Spleen (tissue), 11 donors: ENCODE measurements around the gene ANKRD1. TPM values are rescaled to one million over a fixed set of nuclear protein-coding genes. Genes with fewer than 3 reads are reported as not detected.

ENCODE experiments used
- DNase-seq: peaks from one replicate; pipeline ENCODE4 v3.0.0-alpha.2; 2020
- H3K27ac ChIP-seq, 8 donors: fragments of 200-600 bp; sonication (generic) in 7 of 8; 1 replicate in 4 of 8; 2 replicates in 4 of 8; pipeline versions ENCODE4 v1.5.0 to v1.8.0; 2016 to 2021; ENCODE audit warnings: inconsistent platforms in 4 of 8, mild to moderate bottlenecking in 4 of 8, moderate library complexity in 1 of 8
- H3K27me3 ChIP-seq, 7 donors: fragments of 200-600 bp; sonication (generic) in 6 of 7; replicated peaks in 1 of 7; 1 replicate in 4 of 7; 2 replicates in 3 of 7; pipeline versions ENCODE4 v1.5.0 to v1.8.0; 2016 to 2021; ENCODE audit warnings: inconsistent platforms in 3 of 7, mild to moderate bottlenecking in 1 of 7
- H3K36me3 ChIP-seq, 6 donors: fragments of 200-600 bp; sonication (generic) in 5 of 6; 1 replicate in 4 of 6; 2 replicates in 2 of 6; pipeline versions ENCODE4 v1.5.0 to v1.8.0; 2016 to 2021; ENCODE audit warnings: inconsistent platforms in 2 of 6
- H3K4me1 ChIP-seq, 6 donors: fragments of 200-600 bp; sonication (generic) in 5 of 6; 1 replicate in 3 of 6; 2 replicates in 3 of 6; pipeline versions ENCODE4 v1.5.0 to v1.8.0; 2016 to 2021; ENCODE audit warnings: inconsistent platforms in 3 of 6
- H3K4me3 ChIP-seq, 8 donors: fragments of 200-600 bp; sonication (generic) in 7 of 8; 1 replicate in 4 of 8; 2 replicates in 4 of 8; pipeline versions ENCODE4 v1.5.0 to v1.8.0; 2016 to 2021; ENCODE audit warnings: inconsistent platforms in 4 of 8, mild to moderate bottlenecking in 4 of 8, moderate library complexity in 2 of 8
- H3K9me3 ChIP-seq, 8 donors: fragments of 200-600 bp; sonication (generic) in 7 of 8; 1 replicate in 4 of 8; 2 replicates in 4 of 8; pipeline versions ENCODE4 v1.5.0 to v1.8.0; 2016 to 2021; ENCODE audit warnings: inconsistent platforms in 4 of 8
- POLR2A ChIP-seq, 3 donors: fragments of 450-650 bp; IDR thresholded peaks; one replicate each; pipeline ENCODE4 v1.5.1; 2017; ENCODE audit warnings: antibody characterized with exemption in 3 of 3, mild to moderate bottlenecking in 1 of 3
- POLR2AphosphoS5 ChIP-seq, 3 donors: sonication (generic); formaldehyde crosslinking; IDR thresholded peaks; one replicate each; pipeline ENCODE4 v1.5.1; 2017; ENCODE audit warnings: antibody characterized with exemption in 3 of 3
- WGBS, 5 donors: extraction: QIAGEN DNeasy Blood & Tissue Kit in 3 of 5; methylation state at CpG; one replicate each; pipeline versions ENCODE4 v1.1.5 to v1.1.7; 2013 to 2018; 5-methylcytosine and 5-hydroxymethylcytosine counted together
- intact Hi-C: fragments of 100-400 bp; cut with DNase I; formaldehyde crosslinking; loops from one replicate; pipeline ENCODE4 v1.15.0; 2023; ENCODE audit warnings: low total_unique reads
- polyA plus RNA-seq, 3 donors: library from polyadenylated mRNA; stranded (reverse); fragments of 200-250 nt; gene quantifications; one replicate each; pipeline ENCODE4 v1.2.1, GENCODE V29; 2013
- total RNA-seq, 7 donors: library from RNA; depleted of rRNA in 3 of 7; stranded (reverse); fragments of >200 nt in 3 of 7; fragmentation: NEBNext Ultra II Directional in 4 of 7; extraction: Animal tissue kit (Norgen Biotek cat#: 25700) in 4 of 7; gene quantifications; one replicate each; pipeline versions ENCODE4 v1.1.0 to v1.2.1, GENCODE V29; 2016 to 2021
- TF ChIP-seq, protein P1 (sequence below), 11 experiments: fragments of 200-600 bp in 7 of 11; fragments of 450-650 bp in 4 of 11; sonication (generic) in 4 of 11; IDR thresholded peaks in 8 of 11; conservative IDR thresholded peaks in 3 of 11; 1 replicate in 7 of 11; 2 replicates in 4 of 11; pipeline versions ENCODE4 v1.4.0 to v1.8.0; 2016 to 2021; ENCODE audit warnings: antibody characterized with exemption in 11 of 11, inconsistent platforms in 4 of 11, mild to moderate bottlenecking in 1 of 11
- donor health status: healthy with polysubstance abuse.
- donor health status: DM: no; HTN: no; CAD: no; lungs with moderate emphysema.
- donor health status: DM: no; HTN: no; CAD: no.
- donor health status: Bipolar disorder and iron deficiency.
- donor health status: healthy.
- donor health status: DM: no; HTN: no; CAD: no.
- donor health status: DM: yes; HTN: yes; CAD: no.

The ANKRD1 gene
- total and polyA plus RNA-seq, 10 donors = 0.13 to 1.6 (median 0.83) TPM; not detected in 4

DNA sequence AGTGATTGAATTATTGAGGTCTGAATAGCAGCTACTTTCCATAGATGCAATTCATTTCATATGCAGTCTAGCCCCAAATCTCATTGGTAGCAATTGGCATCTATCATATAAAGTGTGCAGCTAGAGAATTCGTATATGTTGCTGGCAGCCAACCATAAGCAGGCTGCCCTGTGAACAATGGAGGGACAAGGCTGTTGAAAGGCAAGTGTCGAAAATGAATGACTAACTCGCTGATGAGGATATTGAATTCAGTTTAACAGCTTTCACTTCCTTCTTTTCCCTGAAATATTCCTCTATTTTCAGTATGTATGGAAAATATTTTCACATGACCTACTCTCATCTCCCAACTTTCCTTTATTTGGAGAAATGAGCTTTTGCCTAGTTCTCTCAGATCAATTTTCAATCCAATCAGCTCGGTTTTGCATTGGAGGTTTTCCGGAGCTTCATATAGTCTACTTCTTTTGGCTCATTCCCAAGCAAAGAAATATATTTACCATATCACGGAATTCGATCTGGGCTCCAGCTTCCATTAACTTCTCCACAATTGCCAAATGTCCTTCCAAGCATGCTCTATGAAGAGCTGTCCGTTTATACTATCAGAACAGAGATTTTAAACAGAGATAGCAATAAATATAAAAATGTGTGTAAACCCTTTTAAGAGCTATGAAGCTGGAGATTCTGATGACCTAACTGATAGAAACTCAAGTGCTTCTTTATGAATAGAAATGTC lies 3.5 kb downstream of the ANKRD1 start:
- H3K27me3 ChIP-seq = no peaks in the 10 kb centered on the region
- H3K36me3 ChIP-seq = no peaks in the 10 kb centered on the region
- TF ChIP-seq POLR2AphosphoS5 (IDR thresholded peaks at IDR 0.05) (no peak), POLR2A (IDR thresholded peaks at IDR 0.05) (no peak)
- TF ChIP-seq, protein P1, sequence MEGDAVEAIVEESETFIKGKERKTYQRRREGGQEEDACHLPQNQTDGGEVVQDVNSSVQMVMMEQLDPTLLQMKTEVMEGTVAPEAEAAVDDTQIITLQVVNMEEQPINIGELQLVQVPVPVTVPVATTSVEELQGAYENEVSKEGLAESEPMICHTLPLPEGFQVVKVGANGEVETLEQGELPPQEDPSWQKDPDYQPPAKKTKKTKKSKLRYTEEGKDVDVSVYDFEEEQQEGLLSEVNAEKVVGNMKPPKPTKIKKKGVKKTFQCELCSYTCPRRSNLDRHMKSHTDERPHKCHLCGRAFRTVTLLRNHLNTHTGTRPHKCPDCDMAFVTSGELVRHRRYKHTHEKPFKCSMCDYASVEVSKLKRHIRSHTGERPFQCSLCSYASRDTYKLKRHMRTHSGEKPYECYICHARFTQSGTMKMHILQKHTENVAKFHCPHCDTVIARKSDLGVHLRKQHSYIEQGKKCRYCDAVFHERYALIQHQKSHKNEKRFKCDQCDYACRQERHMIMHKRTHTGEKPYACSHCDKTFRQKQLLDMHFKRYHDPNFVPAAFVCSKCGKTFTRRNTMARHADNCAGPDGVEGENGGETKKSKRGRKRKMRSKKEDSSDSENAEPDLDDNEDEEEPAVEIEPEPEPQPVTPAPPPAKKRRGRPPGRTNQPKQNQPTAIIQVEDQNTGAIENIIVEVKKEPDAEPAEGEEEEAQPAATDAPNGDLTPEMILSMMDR (IDR thresholded peaks at IDR 0.05 in 8 of 11, conservative IDR thresholded peaks at IDR 0.05 in 3 of 11) = no peak
- H3K4me3 ChIP-seq = no peak overlapping the region
- 74 to 88% (median 78%) methylated on average over 8 of the region's 8 CpGs for WGBS, 5 donors
- intact Hi-C loops = no loop called here
- peaks cover 0 to 3% (median 0%) of the 10 kb centered on the region in 6 donors for H3K4me1 ChIP-seq
- no peak overlapping the region for H3K27ac ChIP-seq
- DNase-seq = no peak
- no peaks in the 10 kb centered on the region for H3K9me3 ChIP-seq

DNA sequence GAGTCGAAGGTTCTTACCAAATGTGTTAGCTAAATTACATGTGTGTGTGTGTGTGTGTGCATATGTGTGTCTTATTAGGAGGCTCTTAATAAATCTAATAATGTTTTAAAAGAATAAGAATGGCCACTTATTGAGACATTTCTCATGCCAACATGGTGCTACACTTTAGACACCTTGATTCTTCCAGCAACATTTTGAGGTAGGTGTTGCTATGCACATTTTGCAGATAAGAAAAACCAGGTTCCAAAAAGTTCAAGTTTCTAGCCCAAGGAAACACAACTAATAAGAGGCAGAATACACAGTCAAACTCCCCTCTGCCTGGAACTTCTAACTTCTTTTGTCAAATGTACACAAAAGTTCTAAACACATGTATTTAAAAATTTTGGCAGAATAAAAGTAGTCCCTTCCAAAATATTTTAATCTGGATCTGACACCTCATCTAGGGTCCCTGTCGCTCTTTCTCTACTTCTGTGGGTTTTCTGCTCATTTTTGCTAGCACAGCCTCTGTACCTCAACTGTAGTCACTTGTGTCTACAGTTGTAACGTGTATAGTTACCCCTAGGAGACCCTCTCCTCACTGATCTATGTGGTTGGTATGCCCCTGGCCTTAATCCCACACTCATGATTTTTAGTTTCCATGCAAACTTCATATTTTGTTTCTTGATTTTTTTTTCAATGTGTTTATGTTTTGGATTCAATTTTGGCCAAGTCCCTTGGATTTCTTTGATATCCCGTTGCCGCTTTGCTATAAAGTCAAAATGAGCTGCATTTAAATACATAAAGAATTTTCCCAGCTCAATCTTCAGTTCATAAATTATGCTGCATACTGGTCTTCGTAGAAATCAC lies 4.3 kb downstream of the ANKRD1 start:
- TF ChIP-seq POLR2A (IDR thresholded peaks at IDR 0.05) = no peak
- TF ChIP-seq POLR2AphosphoS5 (IDR thresholded peaks at IDR 0.05) = no peak
- TF ChIP-seq, protein P1 (IDR thresholded peaks at IDR 0.05 in 8 of 11, conservative IDR thresholded peaks at IDR 0.05 in 3 of 11) = no peak
- no peak for DNase-seq
- no peak overlapping the region for H3K27ac ChIP-seq
- intact Hi-C loops = no loop called here
- WGBS, 5 donors = 88 to 94% (median 92%) methylated on average over 6 of the region's 6 CpGs
- no peaks in the 10 kb centered on the region for H3K36me3 ChIP-seq
- H3K4me1 ChIP-seq = peaks cover 0 to 11% (median 4%) of the 10 kb centered on the region in 6 donors
- H3K27me3 ChIP-seq = no peaks in the 10 kb centered on the region
- H3K4me3 ChIP-seq = no peak overlapping the region
- H3K9me3 ChIP-seq = no peaks in the 10 kb centered on the region

DNA sequence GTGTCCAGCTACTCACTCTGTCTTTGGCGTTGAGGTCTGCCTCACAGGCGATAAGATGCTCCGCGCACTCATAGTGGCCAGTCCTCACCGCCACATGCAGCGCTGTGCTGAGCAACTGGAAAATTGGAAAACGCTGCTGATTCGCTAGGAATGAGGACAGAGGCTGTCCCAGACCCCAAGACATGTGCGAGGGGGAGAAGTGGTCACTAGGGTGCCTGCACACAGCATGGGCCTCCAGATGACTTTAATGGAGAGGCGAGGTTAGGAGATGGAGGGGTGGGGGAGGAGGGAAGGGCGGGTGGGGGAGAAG lies 5.2 kb downstream of the ANKRD1 start:
- Histone ChIP-seq H3K27me3 (no peaks in the 10 kb centered on the region), H3K27ac (no peak overlapping the region), H3K4me3 (no peak overlapping the region), H3K36me3 (no peaks in the 10 kb centered on the region), H3K4me1 (peaks cover 0 to 14% (median 6%) of the 10 kb centered on the region in 6 donors), H3K9me3 (no peaks in the 10 kb centered on the region)
- intact Hi-C loops = no loop called here
- 72 to 95% (median 87%) methylated on average over 9 to 11 of the region's 11 CpGs for WGBS, 5 donors
- TF ChIP-seq POLR2AphosphoS5 (IDR thresholded peaks at IDR 0.05) (no peak), POLR2A (IDR thresholded peaks at IDR 0.05) (no peak)
- TF ChIP-seq, protein P1 (IDR thresholded peaks at IDR 0.05 in 8 of 11, conservative IDR thresholded peaks at IDR 0.05 in 3 of 11) = no peak
- DNase-seq = no peak
